Urinary bladder (tissue), 4 donors: Measurements from ENCODE around the gene CST3. TPM values are rescaled to one million over a fixed set of nuclear protein-coding genes. Genes with fewer than 3 reads are reported as not detected.

Experiments
- DNase-seq: peaks from one replicate; pipeline ENCODE4 v3.0.0-alpha.2; 2015; ENCODE audit errors: extremely low spot score
- H3K27ac ChIP-seq: one replicate; pipeline ENCODE4 v1.5.1; 2013; ENCODE audit warnings: low read depth, mild to moderate bottlenecking, moderate library complexity
- H3K36me3 ChIP-seq: one replicate; pipeline ENCODE4 v1.6.1; 2013; ENCODE audit warnings: mild to moderate bottlenecking, moderate library complexity; ENCODE audit not compliant: insufficient read depth
- H3K4me1 ChIP-seq: one replicate; pipeline ENCODE4 v1.6.1; 2013; ENCODE audit warnings: mild to moderate bottlenecking, moderate library complexity; ENCODE audit not compliant: insufficient read depth
- H3K4me3 ChIP-seq: one replicate; pipeline ENCODE4 v1.5.1; 2013; ENCODE audit warnings: low read depth, low read length
- WGBS: extraction: QIAGEN DNeasy Blood & Tissue Kit; methylation state at CpG from one replicate; pipeline ENCODE4 v1.1.7; 2013; 5-methylcytosine and 5-hydroxymethylcytosine counted together
- polyA plus RNA-seq: library from polyadenylated mRNA; stranded (reverse); fragments of 200-250 nt; gene quantifications from one replicate; pipeline ENCODE4 v1.2.3, GENCODE V29; 2013
- total RNA-seq: library from RNA; depleted of rRNA; stranded (reverse); fragments of >200 nt; gene quantifications from one replicate; pipeline ENCODE4 v1.2.3, GENCODE V29; 2014
- donor health status: healthy with polysubstance abuse.
- donor health status: healthy.

CST3 gene
- total and polyA plus RNA-seq, 2 donors = 166 to 1,484 TPM

DNA sequence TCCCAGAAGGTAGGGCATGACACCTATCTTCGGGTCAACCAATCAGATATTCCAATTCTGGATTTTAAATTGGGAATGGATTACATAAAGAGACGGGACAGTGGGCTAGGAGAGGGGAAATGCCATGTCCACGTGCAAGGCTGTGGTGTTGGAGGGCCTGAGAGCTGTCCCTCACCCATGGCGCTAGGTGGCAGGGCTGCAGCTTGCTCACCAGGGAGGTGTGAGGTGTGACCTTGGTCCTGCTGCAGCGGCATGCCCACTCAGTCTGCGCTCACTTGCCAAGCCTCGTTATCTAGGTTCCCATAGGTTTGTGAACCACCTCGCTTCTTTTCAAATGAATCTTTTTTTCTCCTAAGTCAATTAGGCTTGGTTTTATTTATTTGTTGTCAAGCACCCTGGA, 19.4 kb upstream of the CST3 start:
- H3K4me3 ChIP-seq = no peak overlapping the region
- no peaks in the 10 kb centered on the region for H3K36me3 ChIP-seq
- no peaks in the 10 kb centered on the region for H3K4me1 ChIP-seq
- DNase-seq = no peak
- no peak overlapping the region for H3K27ac ChIP-seq
- 77% methylated on average over 8 of the region's 8 CpGs for WGBS

- WGBS = 70% methylated on average over 10 of the region's 10 CpGs
- no peaks in the 10 kb centered on the region for H3K36me3 ChIP-seq
- no peak for DNase-seq
- no peaks in the 10 kb centered on the region for H3K4me1 ChIP-seq
- no peak overlapping the region for H3K4me3 ChIP-seq
- H3K27ac ChIP-seq = no peak overlapping the region
These were observed 18.6 kb upstream of the CST3 start for GRCh38 chr20:23656372-23656771.

GRCh38 chr20:23655491-23656211, 17.9 kb upstream of the CST3 start:
- WGBS = 40% methylated on average over 23 of the region's 23 CpGs
- Histone ChIP-seq H3K4me3 (no peak overlapping the region), H3K36me3 (no peaks in the 10 kb centered on the region), H3K4me1 (no peaks in the 10 kb centered on the region), H3K27ac (no peak overlapping the region)
- DNase-seq = no peak

- Histone ChIP-seq H3K36me3 (no peaks in the 10 kb centered on the region), H3K4me1 (no peaks in the 10 kb centered on the region), H3K4me3 (no peak overlapping the region), H3K27ac (no peak overlapping the region)
- no peak for DNase-seq
- 60% methylated on average over 4 of the region's 4 CpGs for WGBS
These were observed 17.0 kb upstream of the CST3 start for GRCh38 chr20:23654717-23655116.

DNA sequence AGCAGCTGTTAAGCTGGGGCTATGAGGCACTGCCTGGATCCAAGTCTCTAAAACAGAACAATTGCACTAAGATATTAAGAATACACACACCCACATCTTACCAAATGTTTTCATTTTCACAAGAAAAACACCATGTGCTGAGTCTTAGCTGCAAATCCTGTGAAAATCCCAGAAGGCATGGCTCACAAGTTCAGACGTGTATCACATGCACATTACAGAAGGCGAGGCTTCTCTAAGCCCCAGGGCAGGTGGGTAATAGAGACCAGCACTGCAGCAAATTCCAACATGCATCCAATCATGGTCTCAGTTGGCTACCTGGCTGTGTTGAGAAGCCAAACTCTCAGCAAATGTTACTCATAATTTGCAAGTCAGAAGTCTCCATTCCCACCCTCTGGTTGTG, 16.2 kb upstream of the CST3 start:
- no peak overlapping the region for H3K27ac ChIP-seq
- DNase-seq = no peak
- no peak overlapping the region for H3K4me3 ChIP-seq
- H3K4me1 ChIP-seq = no peaks in the 10 kb centered on the region
- WGBS = 55% methylated on average over 2 of the region's 2 CpGs
- no peaks in the 10 kb centered on the region for H3K36me3 ChIP-seq

DNA sequence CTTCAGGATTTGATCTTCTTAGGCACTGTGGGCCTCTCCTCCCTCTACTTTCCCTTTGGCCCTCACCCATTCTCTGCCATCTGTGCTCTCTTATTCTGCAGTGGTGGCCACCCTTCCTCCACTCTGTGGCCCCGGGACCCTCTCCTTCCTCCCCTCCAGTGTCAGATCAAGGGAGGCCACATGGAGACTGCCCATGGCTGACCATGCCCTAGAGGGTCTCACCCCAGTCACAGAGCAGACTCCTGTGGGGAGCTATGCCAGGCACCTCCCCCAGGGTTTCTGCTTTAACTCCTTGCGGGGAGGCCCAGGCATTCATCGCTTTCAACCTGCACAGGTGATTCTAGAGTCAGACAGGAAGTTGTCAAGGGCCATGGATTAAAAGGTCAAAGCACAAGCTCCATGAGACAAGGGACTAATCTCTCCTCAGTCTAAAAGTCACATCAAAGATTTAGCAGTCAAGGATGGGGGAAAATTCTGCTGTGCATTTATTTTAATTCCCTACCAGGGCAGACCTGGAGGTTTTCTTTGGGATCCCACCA, 15.7 kb upstream of the CST3 start:
- H3K4me1 ChIP-seq = no peaks in the 10 kb centered on the region
- no peaks in the 10 kb centered on the region for H3K36me3 ChIP-seq
- DNase-seq = no peak
- H3K4me3 ChIP-seq = no peak overlapping the region
- WGBS = 83% methylated on average over 3 of the region's 3 CpGs
- no peak overlapping the region for H3K27ac ChIP-seq

- 87% methylated on average over 2 of the region's 2 CpGs for WGBS
- no peaks in the 10 kb centered on the region for H3K36me3 ChIP-seq
These were observed 15.2 kb upstream of the CST3 start for GRCh38 chr20:23652926-23653325.

GRCh38 chr20:23652371-23652770, 14.6 kb upstream of the CST3 start:
- H3K4me1 ChIP-seq = no peaks in the 10 kb centered on the region
- no peak for DNase-seq
- no peak overlapping the region for H3K27ac ChIP-seq
- no peak overlapping the region for H3K4me3 ChIP-seq
- H3K36me3 ChIP-seq = no peaks in the 10 kb centered on the region

More at GRCh38 chr20:23652926-23653325, 15.2 kb upstream of the CST3 start:
- Histone ChIP-seq H3K4me1 (no peaks in the 10 kb centered on the region), H3K27ac (no peak overlapping the region), H3K4me3 (no peak overlapping the region)
- no peak for DNase-seq

- H3K4me3 ChIP-seq = no peak overlapping the region
- no peak overlapping the region for H3K27ac ChIP-seq
- 87% methylated on average over 2 of the region's 2 CpGs for WGBS
- H3K4me1 ChIP-seq = no peaks in the 10 kb centered on the region
- H3K36me3 ChIP-seq = no peaks in the 10 kb centered on the region
- no peak for DNase-seq
These were observed 13.4 kb upstream of the CST3 start for GRCh38 chr20:23651117-23651516.

- no peak overlapping the region for H3K27ac ChIP-seq
- no peaks in the 10 kb centered on the region for H3K4me1 ChIP-seq
- H3K36me3 ChIP-seq = no peaks in the 10 kb centered on the region
- 85% methylated on average over 1 of the region's 1 CpG for WGBS
- no peak overlapping the region for H3K4me3 ChIP-seq
- DNase-seq = no peak
These were observed 12.2 kb upstream of the CST3 start for GRCh38 chr20:23649830-23650417.

DNA sequence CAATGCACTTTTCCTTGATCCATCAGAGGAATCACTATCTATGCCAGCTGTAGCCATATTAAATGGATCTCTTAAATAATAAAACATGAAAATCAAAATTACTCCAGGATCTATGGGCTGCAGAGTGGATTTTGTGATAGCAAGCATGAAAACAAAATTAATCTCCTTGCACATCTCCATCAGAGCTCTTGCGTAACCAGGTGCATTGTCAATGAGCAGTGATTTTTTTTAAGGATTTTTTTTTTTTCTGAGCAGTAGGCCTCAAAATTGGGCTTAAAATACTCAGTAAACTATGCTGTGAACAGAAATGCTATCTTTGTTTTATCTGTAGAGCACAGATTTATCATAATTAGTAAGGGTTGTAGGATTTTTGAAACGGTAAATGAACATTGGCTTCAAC, 11.5 kb upstream of the CST3 start:
- no peak for DNase-seq
- WGBS = 82% methylated on average over 2 of the region's 2 CpGs
- Histone ChIP-seq H3K4me3 (no peak overlapping the region), H3K4me1 (no peaks in the 10 kb centered on the region), H3K36me3 (no peaks in the 10 kb centered on the region), H3K27ac (no peak overlapping the region)

DNA sequence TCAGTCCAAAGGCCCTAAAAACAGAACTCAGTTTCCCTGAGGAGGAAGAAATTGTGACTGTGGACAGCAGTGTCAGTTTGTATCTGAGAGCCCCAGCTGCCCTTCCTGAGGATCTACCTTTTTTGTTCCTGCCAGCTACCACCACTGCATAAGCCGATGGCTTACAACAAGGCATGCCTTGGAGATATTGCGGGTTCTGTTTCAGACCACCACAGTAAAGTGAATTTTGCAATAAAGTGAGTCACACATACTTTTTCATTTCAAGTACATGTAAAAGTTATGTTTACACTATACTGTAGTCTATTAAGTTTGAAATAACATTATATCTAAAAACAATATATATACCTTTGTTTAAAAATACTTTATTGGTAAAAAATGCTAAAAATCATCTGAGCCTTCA, 9.6 kb upstream of the CST3 start:
- no peaks in the 10 kb centered on the region for H3K36me3 ChIP-seq
- 93% methylated on average over 2 of the region's 2 CpGs for WGBS
- H3K4me3 ChIP-seq = no peak overlapping the region
- H3K27ac ChIP-seq = no peak overlapping the region
- no peaks in the 10 kb centered on the region for H3K4me1 ChIP-seq
- no peak for DNase-seq

- Histone ChIP-seq H3K27ac (no peak overlapping the region), H3K4me1 (no peaks in the 10 kb centered on the region), H3K36me3 (no peaks in the 10 kb centered on the region), H3K4me3 (no peak overlapping the region)
- DNase-seq = no peak
- 53% methylated on average over 4 of the region's 4 CpGs for WGBS
These were observed 8.5 kb upstream of the CST3 start for GRCh38 chr20:23646106-23646873.

DNA sequence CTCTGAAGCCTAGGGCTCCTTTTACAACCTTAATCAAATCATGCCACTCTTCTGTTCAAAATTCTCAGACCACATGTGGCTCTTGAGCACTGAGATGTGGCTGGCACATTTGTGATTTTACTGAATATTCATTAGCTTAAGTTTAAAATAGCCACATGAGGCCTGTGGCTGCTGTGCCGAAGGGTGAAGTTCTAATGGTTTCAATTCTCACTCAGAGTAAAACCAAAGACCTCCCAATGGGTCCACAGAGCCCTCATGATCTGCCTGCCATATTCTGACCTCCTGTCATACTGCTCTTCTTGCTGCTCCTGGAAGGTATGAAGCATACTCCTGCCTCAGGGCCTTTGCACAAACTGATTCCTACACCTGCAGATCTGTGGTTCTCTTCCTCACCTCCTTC, 7.8 kb upstream of the CST3 start:
- DNase-seq = no peak
- 86% methylated on average over 1 of the region's 1 CpG for WGBS
- H3K27ac ChIP-seq = no peak overlapping the region
- H3K4me3 ChIP-seq = no peak overlapping the region
- no peaks in the 10 kb centered on the region for H3K4me1 ChIP-seq
- no peaks in the 10 kb centered on the region for H3K36me3 ChIP-seq
